ENCODE measurements around the gene MLLT10.
"Not testable (repeated sequence)": the region's sequence is repeated elsewhere in the genome, so short reads cannot be mapped to it uniquely, and the experiment has no call there.

Gene MLLT10

GRCh38 chr10:21528236-21529031 is 5.6 kb upstream of the MLLT10 start:
- no peak for DNase-seq (ENCODE audit: low read depth)

GRCh38 chr10:21529032-21529910 is 4.8 kb upstream of the MLLT10 start:
- no peak for DNase-seq (ENCODE audit: low read depth)

- no peak for DNase-seq (ENCODE audit: low read depth)
These were observed 3.9 kb upstream of the MLLT10 start for GRCh38 chr10:21530168-21530567.

- DNase-seq (ENCODE audit: low read depth): no peak
These were observed 3.4 kb upstream of the MLLT10 start for GRCh38 chr10:21530641-21531040.

- no peak for DNase-seq (ENCODE audit: low read depth)
These were observed 2.9 kb upstream of the MLLT10 start for GRCh38 chr10:21531164-21531563.

GRCh38 chr10:21532694-21533466 is 1.2 kb upstream of the MLLT10 start:
- DNase-seq (ENCODE audit: low read depth): no peak

GRCh38 chr10:21534280-21534586 is 201 bp downstream of the MLLT10 start:
- DNase-seq (ENCODE audit: low read depth): no peak

GRCh38 chr10:21534604-21535493 is 817 bp downstream of the MLLT10 start:
- no peak for DNase-seq (ENCODE audit: low read depth)

- no peak for DNase-seq (ENCODE audit: low read depth)
These were observed 1.5 kb downstream of the MLLT10 start for GRCh38 chr10:21535494-21535965.

- not testable (repeated sequence) for DNase-seq (ENCODE audit: low read depth)
These were observed 1.9 kb downstream of the MLLT10 start for GRCh38 chr10:21535976-21536375.

GRCh38 chr10:21536874-21537273 is 2.8 kb downstream of the MLLT10 start:
- DNase-seq (ENCODE audit: low read depth): no peak

GRCh38 chr10:21540701-21541100 is 6.7 kb downstream of the MLLT10 start:
- not testable (repeated sequence) for DNase-seq (ENCODE audit: low read depth)

- no peak for DNase-seq (ENCODE audit: low read depth)
These were observed 13.2 kb downstream of the MLLT10 start for GRCh38 chr10:21547246-21547645.

- DNase-seq (ENCODE audit: low read depth): no peak
These were observed 18.6 kb downstream of the MLLT10 start for GRCh38 chr10:21552638-21553037.

- no peak for DNase-seq (ENCODE audit: low read depth)
These were observed 22.5 kb downstream of the MLLT10 start for GRCh38 chr10:21556527-21556926.

- DNase-seq (ENCODE audit: low read depth): not testable (repeated sequence)
These were observed 25.0 kb downstream of the MLLT10 start for GRCh38 chr10:21558984-21559383.

- no peak for DNase-seq (ENCODE audit: low read depth)
These were observed 36.9 kb downstream of the MLLT10 start for GRCh38 chr10:21570761-21571521.

GRCh38 chr10:21572578-21572977 is 38.5 kb downstream of the MLLT10 start:
- DNase-seq (ENCODE audit: low read depth): no peak

GRCh38 chr10:21574514-21574913 is 40.5 kb downstream of the MLLT10 start:
- not testable (repeated sequence) for DNase-seq (ENCODE audit: low read depth)

GRCh38 chr10:21579291-21579690 is 45.3 kb downstream of the MLLT10 start:
- DNase-seq (ENCODE audit: low read depth): no peak

- DNase-seq (ENCODE audit: low read depth): peak; percentile 13
These were observed 47.4 kb downstream of the MLLT10 start for GRCh38 chr10:21581421-21581834.
